ENCODE measurements around the gene P2RY11. TPM values are rescaled to one million over a fixed set of nuclear protein-coding genes. Genes with fewer than 3 reads are reported as not detected.

P2RY11 gene, protein sequence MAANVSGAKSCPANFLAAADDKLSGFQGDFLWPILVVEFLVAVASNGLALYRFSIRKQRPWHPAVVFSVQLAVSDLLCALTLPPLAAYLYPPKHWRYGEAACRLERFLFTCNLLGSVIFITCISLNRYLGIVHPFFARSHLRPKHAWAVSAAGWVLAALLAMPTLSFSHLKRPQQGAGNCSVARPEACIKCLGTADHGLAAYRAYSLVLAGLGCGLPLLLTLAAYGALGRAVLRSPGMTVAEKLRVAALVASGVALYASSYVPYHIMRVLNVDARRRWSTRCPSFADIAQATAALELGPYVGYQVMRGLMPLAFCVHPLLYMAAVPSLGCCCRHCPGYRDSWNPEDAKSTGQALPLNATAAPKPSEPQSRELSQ
- total RNA-seq: 10 to 100 TPM in 1 of 2 donors, 1 to 10 TPM in 1; 7.6 to 16.7 TPM

DNA sequence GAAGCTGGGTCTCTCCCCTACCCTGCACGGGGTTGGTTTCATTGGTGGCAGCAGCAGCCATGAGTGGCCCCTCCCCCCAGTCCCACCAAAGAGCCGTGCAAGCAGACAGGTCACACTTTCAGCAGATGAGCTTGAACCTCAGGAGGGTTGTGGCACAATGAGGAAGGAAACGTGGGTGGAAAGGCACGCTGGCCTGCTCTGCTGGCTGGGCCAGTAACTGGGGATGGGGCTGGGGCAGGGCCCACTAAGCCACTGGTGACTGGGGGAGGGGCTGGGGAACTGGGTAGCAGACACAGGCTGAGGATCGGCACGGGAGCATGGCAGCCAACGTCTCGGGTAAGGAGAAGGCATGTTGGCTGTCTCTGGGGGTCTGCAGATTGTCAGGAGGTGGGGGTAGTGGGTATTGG is at the start of gene P2RY11:
Gene P2RY11, plus strand, starts transcription at position 289 of the 407 bp plus-strand sequence. Its CDS starts 29 bp downstream, at position 318.
- Histone ChIP-seq H3K36me3 (peaks cover 26% of the 10 kb centered on the region), H3K27ac (peak within 1 kb of the TSS; percentile 32), H3K9me3 (no peaks in the 10 kb centered on the region), H3K4me1 (peaks cover 5% of the 10 kb centered on the region), H3K9ac (ENCODE audit: low read depth in 2 of 2, low read length in 2 of 2) (peak within 1 kb of the TSS in 1 of 2 donors; percentile 60), H3K27me3 (no peaks in the 10 kb centered on the region), H3K4me3 (no peak within 1 kb of the TSS)
- TF ChIP-seq, protein P1, sequence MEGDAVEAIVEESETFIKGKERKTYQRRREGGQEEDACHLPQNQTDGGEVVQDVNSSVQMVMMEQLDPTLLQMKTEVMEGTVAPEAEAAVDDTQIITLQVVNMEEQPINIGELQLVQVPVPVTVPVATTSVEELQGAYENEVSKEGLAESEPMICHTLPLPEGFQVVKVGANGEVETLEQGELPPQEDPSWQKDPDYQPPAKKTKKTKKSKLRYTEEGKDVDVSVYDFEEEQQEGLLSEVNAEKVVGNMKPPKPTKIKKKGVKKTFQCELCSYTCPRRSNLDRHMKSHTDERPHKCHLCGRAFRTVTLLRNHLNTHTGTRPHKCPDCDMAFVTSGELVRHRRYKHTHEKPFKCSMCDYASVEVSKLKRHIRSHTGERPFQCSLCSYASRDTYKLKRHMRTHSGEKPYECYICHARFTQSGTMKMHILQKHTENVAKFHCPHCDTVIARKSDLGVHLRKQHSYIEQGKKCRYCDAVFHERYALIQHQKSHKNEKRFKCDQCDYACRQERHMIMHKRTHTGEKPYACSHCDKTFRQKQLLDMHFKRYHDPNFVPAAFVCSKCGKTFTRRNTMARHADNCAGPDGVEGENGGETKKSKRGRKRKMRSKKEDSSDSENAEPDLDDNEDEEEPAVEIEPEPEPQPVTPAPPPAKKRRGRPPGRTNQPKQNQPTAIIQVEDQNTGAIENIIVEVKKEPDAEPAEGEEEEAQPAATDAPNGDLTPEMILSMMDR (IDR thresholded peaks at IDR 0.05): no peak
- intact Hi-C loops (cut with DNase I): no loop called here
- no peak for DNase-seq

GRCh38 chr19:10061717-10062310 is 49.7 kb upstream of the P2RY11 start:
- H3K27me3 ChIP-seq: no peaks in the 10 kb centered on the region
- H3K4me3 ChIP-seq: no peak overlapping the region
- TF ChIP-seq, protein P1 (IDR thresholded peaks at IDR 0.05): no peak
- no peak overlapping the region for H3K9ac ChIP-seq (ENCODE audit: low read depth in 2 of 2, low read length in 2 of 2)
- intact Hi-C loops (cut with DNase I): no loop called here
- no peak overlapping the region for H3K27ac ChIP-seq
- no peaks in the 10 kb centered on the region for H3K9me3 ChIP-seq
- H3K4me1 ChIP-seq: no peaks in the 10 kb centered on the region
- H3K36me3 ChIP-seq: no peaks in the 10 kb centered on the region
- no peak for DNase-seq

GRCh38 chr19:10068205-10068604 is 43.3 kb upstream of the P2RY11 start:
- DNase-seq: no peak
- H3K27me3 ChIP-seq: no peaks in the 10 kb centered on the region
- TF ChIP-seq, protein P1 (IDR thresholded peaks at IDR 0.05): no peak
- H3K36me3 ChIP-seq: no peaks in the 10 kb centered on the region
- H3K9ac ChIP-seq (ENCODE audit: low read depth in 2 of 2, low read length in 2 of 2): no peak overlapping the region
- H3K9me3 ChIP-seq: no peaks in the 10 kb centered on the region
- no peak overlapping the region for H3K27ac ChIP-seq
- H3K4me3 ChIP-seq: no peak overlapping the region
- no peaks in the 10 kb centered on the region for H3K4me1 ChIP-seq
- intact Hi-C loops (cut with DNase I): no loop called here

DNA sequence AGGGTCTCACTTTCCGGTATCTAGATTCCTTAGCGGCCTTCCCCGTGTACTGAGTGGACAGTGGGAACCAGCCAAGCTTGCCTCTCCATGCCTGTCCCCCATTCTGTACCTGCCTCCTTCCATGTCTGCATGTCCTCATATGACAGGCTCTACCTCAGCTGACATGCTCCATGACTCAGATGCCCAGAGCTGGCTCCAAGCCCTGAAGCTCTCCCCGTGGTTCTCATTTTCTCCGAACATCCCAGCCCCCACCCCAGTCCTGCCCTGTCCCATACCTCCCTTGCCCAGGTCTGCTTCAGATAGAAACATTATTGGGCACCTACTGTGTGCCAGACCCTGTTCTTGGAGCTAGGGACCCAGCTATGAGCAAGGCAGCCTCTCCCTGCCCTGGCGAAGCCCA is 42.4 kb upstream of the P2RY11 start:
- no peak overlapping the region for H3K9ac ChIP-seq (ENCODE audit: low read depth in 2 of 2, low read length in 2 of 2)
- TF ChIP-seq, protein P1 (IDR thresholded peaks at IDR 0.05): no peak
- H3K4me1 ChIP-seq: no peaks in the 10 kb centered on the region
- no peak for DNase-seq
- H3K4me3 ChIP-seq: no peak overlapping the region
- no peaks in the 10 kb centered on the region for H3K27me3 ChIP-seq
- H3K36me3 ChIP-seq: no peaks in the 10 kb centered on the region
- H3K9me3 ChIP-seq: no peaks in the 10 kb centered on the region
- intact Hi-C loops (cut with DNase I): no loop called here
- no peak overlapping the region for H3K27ac ChIP-seq

DNA sequence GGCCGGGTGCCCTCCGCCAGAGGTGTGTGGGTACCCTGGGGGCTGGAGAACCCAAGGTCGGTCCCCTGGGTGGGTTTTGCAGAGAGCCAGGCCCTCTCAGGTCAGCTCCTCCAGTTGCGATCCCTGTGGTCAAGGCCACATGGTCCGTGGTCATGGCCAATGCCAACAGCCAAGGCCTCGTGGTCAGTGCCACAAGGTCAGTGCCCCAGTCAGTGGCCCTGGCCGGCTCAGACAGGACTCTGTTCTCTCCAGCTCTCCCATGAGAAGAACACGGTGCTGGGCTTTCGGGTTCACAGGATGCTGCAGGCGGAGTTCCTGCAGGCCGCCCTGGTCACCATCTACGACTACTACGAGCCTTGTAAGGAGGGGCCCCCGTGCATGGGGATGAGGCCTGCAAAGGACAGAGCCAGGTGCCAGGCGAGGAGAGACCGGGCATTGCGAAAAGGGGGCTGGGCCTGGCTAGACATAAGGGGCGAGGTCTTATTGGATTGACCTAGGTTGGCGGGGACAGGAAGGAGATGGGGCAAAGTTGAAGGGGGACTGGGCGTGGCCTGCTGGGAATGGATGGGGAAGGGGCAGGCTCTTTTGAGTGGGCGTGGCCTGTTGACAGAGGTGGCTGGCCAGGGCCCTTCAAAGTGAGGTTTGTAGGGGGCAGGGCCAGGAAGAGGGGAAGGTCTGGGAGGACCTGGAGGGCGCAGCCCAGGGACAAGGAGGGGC is 40.6 kb upstream of the P2RY11 start:
- TF ChIP-seq, protein P1 (IDR thresholded peaks at IDR 0.05): no peak
- Histone ChIP-seq H3K9ac (ENCODE audit: low read depth in 2 of 2, low read length in 2 of 2) (no peak overlapping the region), H3K27me3 (no peaks in the 10 kb centered on the region), H3K4me1 (no peaks in the 10 kb centered on the region), H3K9me3 (no peaks in the 10 kb centered on the region), H3K27ac (no peak overlapping the region), H3K4me3 (no peak overlapping the region), H3K36me3 (no peaks in the 10 kb centered on the region)
- intact Hi-C loops (cut with DNase I): no loop called here
- no peak for DNase-seq
